ENCODE measurements around the gene RTKN2. TPM values are rescaled to one million over a fixed set of nuclear protein-coding genes. Genes with fewer than 3 reads are reported as not detected.

The RTKN2 gene
- total RNA-seq, 1 donor from 2014 or later = 3.9 TPM

DNA sequence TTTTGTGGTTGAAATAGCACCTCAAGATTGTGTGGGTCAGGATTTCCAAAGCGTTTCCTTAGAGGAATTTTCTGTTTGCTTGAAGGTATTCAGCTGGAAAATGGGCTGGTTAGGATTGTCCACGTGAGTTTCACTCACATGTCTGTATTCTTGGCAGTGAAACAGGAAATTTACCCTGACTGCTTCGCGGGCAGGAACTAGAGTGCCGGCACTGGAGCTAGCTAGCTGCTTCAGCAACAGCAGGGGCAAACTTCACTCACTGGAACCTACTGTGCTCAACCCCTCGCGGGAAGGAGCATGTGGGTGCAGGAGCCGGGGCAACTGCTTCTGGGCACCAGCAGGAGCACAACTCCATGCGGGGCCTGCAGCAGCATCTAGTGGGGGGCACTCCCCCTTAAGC is 38.0 kb upstream of the RTKN2 start:
- DNase-seq (ENCODE audit: low spot score) = no peak
- Mint-ChIP-seq H3K27me3 (ENCODE audit: low read depth) (peaks cover 9% of the 10 kb centered on the region), H3K9me3 (ENCODE audit: low read depth) (no peaks in the 10 kb centered on the region), H3K27ac (ENCODE audit: unreplicated experiment) (no peak overlapping the region), H3K4me1 (ENCODE audit: low read depth) (no peaks in the 10 kb centered on the region), H3K4me3 (ENCODE audit: unreplicated experiment) (no peak overlapping the region), H3K36me3 (ENCODE audit: low read depth) (peaks cover 2% of the 10 kb centered on the region)
- TF ChIP-seq, protein P1, sequence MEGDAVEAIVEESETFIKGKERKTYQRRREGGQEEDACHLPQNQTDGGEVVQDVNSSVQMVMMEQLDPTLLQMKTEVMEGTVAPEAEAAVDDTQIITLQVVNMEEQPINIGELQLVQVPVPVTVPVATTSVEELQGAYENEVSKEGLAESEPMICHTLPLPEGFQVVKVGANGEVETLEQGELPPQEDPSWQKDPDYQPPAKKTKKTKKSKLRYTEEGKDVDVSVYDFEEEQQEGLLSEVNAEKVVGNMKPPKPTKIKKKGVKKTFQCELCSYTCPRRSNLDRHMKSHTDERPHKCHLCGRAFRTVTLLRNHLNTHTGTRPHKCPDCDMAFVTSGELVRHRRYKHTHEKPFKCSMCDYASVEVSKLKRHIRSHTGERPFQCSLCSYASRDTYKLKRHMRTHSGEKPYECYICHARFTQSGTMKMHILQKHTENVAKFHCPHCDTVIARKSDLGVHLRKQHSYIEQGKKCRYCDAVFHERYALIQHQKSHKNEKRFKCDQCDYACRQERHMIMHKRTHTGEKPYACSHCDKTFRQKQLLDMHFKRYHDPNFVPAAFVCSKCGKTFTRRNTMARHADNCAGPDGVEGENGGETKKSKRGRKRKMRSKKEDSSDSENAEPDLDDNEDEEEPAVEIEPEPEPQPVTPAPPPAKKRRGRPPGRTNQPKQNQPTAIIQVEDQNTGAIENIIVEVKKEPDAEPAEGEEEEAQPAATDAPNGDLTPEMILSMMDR (IDR thresholded peaks at IDR 0.05) = no peak

DNA sequence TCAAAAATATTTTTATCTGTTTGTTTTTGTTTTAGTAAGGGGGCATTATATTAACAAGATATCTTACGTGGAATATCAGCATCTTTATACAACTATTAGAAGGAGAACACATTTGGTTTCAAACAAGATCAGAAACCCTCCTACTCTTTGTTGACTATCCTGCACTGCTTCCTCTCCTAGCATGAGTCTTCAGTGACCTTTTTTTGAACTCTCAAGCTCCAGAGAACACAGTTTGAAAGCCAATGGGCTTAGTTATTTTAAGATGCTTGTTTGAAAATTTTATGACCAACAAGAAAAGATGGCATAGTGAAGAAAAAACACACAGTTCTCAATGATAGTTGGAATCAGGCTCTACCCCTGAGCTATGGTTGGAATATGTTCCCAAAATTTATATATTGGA is 37.2 kb upstream of the RTKN2 start:
- H3K4me1 Mint-ChIP-seq (ENCODE audit: low read depth) = no peaks in the 10 kb centered on the region
- no peak for DNase-seq (ENCODE audit: low spot score)
- TF ChIP-seq, protein P1 (IDR thresholded peaks at IDR 0.05) = no peak

DNA sequence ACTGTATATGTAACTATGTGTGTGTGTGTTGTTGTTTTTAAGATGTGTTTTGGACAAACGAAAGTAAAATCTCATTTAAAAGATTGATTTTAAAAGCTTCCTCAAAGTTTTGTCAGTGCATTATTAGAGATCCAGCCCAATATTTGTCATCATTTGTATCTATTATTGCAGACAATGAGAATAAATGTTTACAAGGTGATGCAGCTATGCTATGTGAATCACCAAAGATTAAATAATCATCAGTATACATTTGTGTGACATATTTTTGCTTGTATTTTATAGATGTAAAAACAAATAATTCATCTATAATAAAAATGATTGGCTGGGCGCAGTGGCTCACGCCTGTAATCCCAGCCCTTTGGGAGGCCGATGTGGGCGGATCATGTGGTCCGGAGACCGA is 35.3 kb upstream of the RTKN2 start:
- Mint-ChIP-seq H3K36me3 (ENCODE audit: low read depth) (peaks cover 2% of the 10 kb centered on the region), H3K4me1 (ENCODE audit: low read depth) (no peaks in the 10 kb centered on the region)

More for the DNA sequence above, 37.2 kb upstream of the RTKN2 start:
- peaks cover 2% of the 10 kb centered on the region for H3K36me3 Mint-ChIP-seq (ENCODE audit: low read depth)
- peaks cover 9% of the 10 kb centered on the region for H3K27me3 Mint-ChIP-seq (ENCODE audit: low read depth)
- peaks cover 2% of the 10 kb centered on the region for H3K9me3 Mint-ChIP-seq (ENCODE audit: low read depth)
- H3K4me3 Mint-ChIP-seq (ENCODE audit: unreplicated experiment) = no peak overlapping the region
- H3K27ac Mint-ChIP-seq (ENCODE audit: unreplicated experiment) = no peak overlapping the region

DNA sequence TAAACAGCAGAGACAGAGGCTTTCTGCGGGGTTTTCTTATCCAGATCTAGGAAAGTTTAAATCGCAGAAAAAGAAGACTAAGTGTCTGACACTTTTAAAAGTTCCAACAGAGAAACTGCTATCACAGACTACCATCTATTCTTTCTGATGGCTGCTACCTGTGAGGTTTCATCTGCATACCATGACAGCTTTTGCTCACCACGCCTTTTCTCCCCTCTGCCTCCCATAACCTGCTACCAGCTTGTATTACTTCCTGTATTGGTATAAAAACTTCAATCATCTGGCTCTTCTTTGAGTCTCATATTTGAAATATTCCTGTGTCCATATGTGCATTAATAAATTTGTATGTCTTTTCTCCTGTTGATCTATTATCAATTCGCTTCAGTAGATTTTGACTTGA is 34.1 kb upstream of the RTKN2 start:
- peaks cover 1% of the 10 kb centered on the region for H3K27me3 Mint-ChIP-seq (ENCODE audit: low read depth)
- no peaks in the 10 kb centered on the region for H3K4me1 Mint-ChIP-seq (ENCODE audit: low read depth)
- TF ChIP-seq, protein P1 (IDR thresholded peaks at IDR 0.05) = no peak
- H3K4me3 Mint-ChIP-seq (ENCODE audit: unreplicated experiment) = no peak overlapping the region
- H3K27ac Mint-ChIP-seq (ENCODE audit: unreplicated experiment) = no peak overlapping the region
- peaks cover 6% of the 10 kb centered on the region for H3K9me3 Mint-ChIP-seq (ENCODE audit: low read depth)
- no peak for DNase-seq (ENCODE audit: low spot score)
- H3K36me3 Mint-ChIP-seq (ENCODE audit: low read depth) = peaks cover 2% of the 10 kb centered on the region

More for the DNA sequence above, 35.3 kb upstream of the RTKN2 start:
- peaks cover 6% of the 10 kb centered on the region for H3K9me3 Mint-ChIP-seq (ENCODE audit: low read depth)
- H3K4me3 Mint-ChIP-seq (ENCODE audit: unreplicated experiment) = no peak overlapping the region
- H3K27ac Mint-ChIP-seq (ENCODE audit: unreplicated experiment) = no peak overlapping the region
- no peak for DNase-seq (ENCODE audit: low spot score)
- TF ChIP-seq, protein P1 (IDR thresholded peaks at IDR 0.05) = no peak
- peaks cover 3% of the 10 kb centered on the region for H3K27me3 Mint-ChIP-seq (ENCODE audit: low read depth)

DNA sequence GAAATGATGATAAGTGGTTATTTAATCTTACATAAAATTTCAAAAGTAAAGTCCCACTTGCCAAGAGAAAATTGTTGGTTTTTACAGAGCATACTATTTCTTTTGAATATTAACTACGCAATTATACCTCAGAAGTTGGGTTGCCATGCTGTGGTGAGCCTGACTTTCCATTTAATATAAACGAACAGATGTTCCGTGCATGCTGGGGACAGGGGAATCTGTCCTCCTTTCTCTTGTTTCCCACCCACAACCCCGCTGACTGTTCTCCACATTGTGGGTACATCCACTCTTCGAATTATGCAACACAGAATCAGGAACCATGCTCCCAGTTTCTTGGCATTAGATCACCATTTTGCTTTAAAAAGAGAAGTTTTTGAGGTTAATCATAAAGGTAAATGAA is 29.2 kb upstream of the RTKN2 start:
- TF ChIP-seq, protein P1 (IDR thresholded peaks at IDR 0.05) = no peak
- DNase-seq (ENCODE audit: low spot score) = no peak
- Mint-ChIP-seq H3K4me1 (ENCODE audit: low read depth) (no peaks in the 10 kb centered on the region), H3K27me3 (ENCODE audit: low read depth) (peaks cover 11% of the 10 kb centered on the region), H3K9me3 (ENCODE audit: low read depth) (peaks cover 9% of the 10 kb centered on the region), H3K27ac (ENCODE audit: unreplicated experiment) (no peak overlapping the region), H3K4me3 (ENCODE audit: unreplicated experiment) (no peak overlapping the region), H3K36me3 (ENCODE audit: low read depth) (peaks cover 2% of the 10 kb centered on the region)
